ENCODE measurements around the gene CLCN5.

- TF ChIP-seq, protein P1, sequence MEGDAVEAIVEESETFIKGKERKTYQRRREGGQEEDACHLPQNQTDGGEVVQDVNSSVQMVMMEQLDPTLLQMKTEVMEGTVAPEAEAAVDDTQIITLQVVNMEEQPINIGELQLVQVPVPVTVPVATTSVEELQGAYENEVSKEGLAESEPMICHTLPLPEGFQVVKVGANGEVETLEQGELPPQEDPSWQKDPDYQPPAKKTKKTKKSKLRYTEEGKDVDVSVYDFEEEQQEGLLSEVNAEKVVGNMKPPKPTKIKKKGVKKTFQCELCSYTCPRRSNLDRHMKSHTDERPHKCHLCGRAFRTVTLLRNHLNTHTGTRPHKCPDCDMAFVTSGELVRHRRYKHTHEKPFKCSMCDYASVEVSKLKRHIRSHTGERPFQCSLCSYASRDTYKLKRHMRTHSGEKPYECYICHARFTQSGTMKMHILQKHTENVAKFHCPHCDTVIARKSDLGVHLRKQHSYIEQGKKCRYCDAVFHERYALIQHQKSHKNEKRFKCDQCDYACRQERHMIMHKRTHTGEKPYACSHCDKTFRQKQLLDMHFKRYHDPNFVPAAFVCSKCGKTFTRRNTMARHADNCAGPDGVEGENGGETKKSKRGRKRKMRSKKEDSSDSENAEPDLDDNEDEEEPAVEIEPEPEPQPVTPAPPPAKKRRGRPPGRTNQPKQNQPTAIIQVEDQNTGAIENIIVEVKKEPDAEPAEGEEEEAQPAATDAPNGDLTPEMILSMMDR (IDR thresholded peaks at IDR 0.05; ENCODE audit: insufficient read depth, low read length, poor library complexity, severe bottlenecking), result peak; percentile 66
- TF ChIP-seq EZH2phosphoT487 (conservative IDR thresholded peaks at IDR 0.05; ENCODE audit: low read length), result no peak
These were observed 38.0 kb upstream of the CLCN5 start for GRCh38 chrX:49884290-49884862.

All from SU-DHL-6 (cell line).